Adrenal gland (tissue), 12 donors: ENCODE data around the gene HMX3. TPM values are rescaled to one million over a fixed set of nuclear protein-coding genes. Genes with fewer than 3 reads are reported as not detected.

Experiments
- DNase-seq, 7 donors: peaks; one replicate each; pipeline ENCODE4 v3.0.0-alpha.2; 2019 to 2020
- H3K27ac ChIP-seq, 5 donors: fragments of 200-600 bp; sonication (generic) in 4 of 5; 1 replicate in 3 of 5; 2 replicates in 2 of 5; pipeline versions ENCODE4 v1.5.1 to v1.8.0; 2016 to 2020; ENCODE audit warnings: mild to moderate bottlenecking in 1 of 5
- H3K27me3 ChIP-seq: fragments of 200-600 bp; 2 replicates; pipeline ENCODE4 v1.8.0; 2021
- H3K36me3 ChIP-seq, 2 donors: fragments of 200-600 bp; replicated peaks in 1 of 2; 1 replicate in 1 of 2; 2 replicates in 1 of 2; pipeline versions ENCODE4 v1.5.1 to v1.8.0; 2018 to 2022
- H3K4me1 ChIP-seq, 2 donors: fragments of 200-600 bp; replicated peaks in 1 of 2; 1 replicate in 1 of 2; 2 replicates in 1 of 2; pipeline versions ENCODE4 v1.5.1 to v1.8.0; 2018 to 2021
- H3K4me3 ChIP-seq, 4 donors: fragments of 200-600 bp; sonication (generic) in 3 of 4; one replicate each; pipeline ENCODE4 v1.5.1; 2016 to 2018
- H3K9me3 ChIP-seq, 3 donors: fragments of 200-600 bp; sonication (generic) in 1 of 3; replicated peaks in 1 of 3; 1 replicate in 2 of 3; 2 replicates in 1 of 3; pipeline versions ENCODE4 v1.5.1 to v1.8.0; 2016 to 2021
- CTCF ChIP-seq, 6 experiments: fragments of 450-650 bp in 4 of 6; fragments of 200-600 bp in 2 of 6; sonication (generic) in 1 of 6; IDR thresholded peaks; 1 replicate in 5 of 6; 2 replicates in 1 of 6; pipeline versions ENCODE4 v1.5.1 to v1.8.0; 2016 to 2021; ENCODE audit warnings: antibody characterized with exemption in 6 of 6, mild to moderate bottlenecking in 2 of 6, moderate library complexity in 1 of 6
- POLR2A ChIP-seq, 2 donors: fragments of 450-650 bp; IDR thresholded peaks; one replicate each; pipeline ENCODE4 v1.6.1; 2017; ENCODE audit warnings: antibody characterized with exemption in 2 of 2, mild to moderate bottlenecking in 2 of 2, moderate library complexity in 1 of 2
- WGBS, 4 donors: extraction: QIAGEN DNeasy Blood & Tissue Kit in 2 of 4; methylation state at CpG; one replicate each; pipeline versions ENCODE4 v1.1.5 to v1.1.7; 2013 to 2017; 5-methylcytosine and 5-hydroxymethylcytosine counted together
- intact Hi-C, 2 donors: fragments of 100-400 bp; cut with DNase I; formaldehyde crosslinking; loops; one replicate each; pipeline versions ENCODE4 v1.14.1 to v1.15.0; 2022 to 2023
- polyA plus RNA-seq, 3 donors: library from polyadenylated mRNA; stranded (reverse); fragments of 200-250 nt in 2 of 3; fragments of 350-450 nt in 1 of 3; fragmentation: Illumina TruSeq in 1 of 3; extraction: RNeasy Lipid Tissue Mini Kit (QIAGEN cat#74804) in 1 of 3; gene quantifications; one replicate each; pipeline ENCODE4 v1.2.3, GENCODE V29; 2013 to 2014
- total RNA-seq, 9 donors: library from RNA; depleted of rRNA in 4 of 9; stranded (reverse); fragments of >200 nt in 4 of 9; fragments of 120-200 nt in 1 of 9; fragmentation: NEBNext Ultra II Directional in 1 of 9; extraction: Animal tissue kit (Norgen Biotek cat#: 25700) in 1 of 9; gene quantifications; one replicate each; pipeline versions ENCODE4 v1.1.0 to v1.2.4, GENCODE V29; 2013 to 2023
- donor health status: healthy with polysubstance abuse.
- donor health status: Bipolar disorder and iron deficiency.
- donor health status: DM: yes; HTN: yes; CAD: no.
- donor health status: DM: no; HTN: no; CAD: no.
- donor health status: DM: no; HTN: no; CAD: no.
- donor health status: DM: yes; HTN: yes; CAD: no.

HMX3 gene
- total and polyA plus RNA-seq, 12 donors = 1.1 TPM; not detected in 11

DNA sequence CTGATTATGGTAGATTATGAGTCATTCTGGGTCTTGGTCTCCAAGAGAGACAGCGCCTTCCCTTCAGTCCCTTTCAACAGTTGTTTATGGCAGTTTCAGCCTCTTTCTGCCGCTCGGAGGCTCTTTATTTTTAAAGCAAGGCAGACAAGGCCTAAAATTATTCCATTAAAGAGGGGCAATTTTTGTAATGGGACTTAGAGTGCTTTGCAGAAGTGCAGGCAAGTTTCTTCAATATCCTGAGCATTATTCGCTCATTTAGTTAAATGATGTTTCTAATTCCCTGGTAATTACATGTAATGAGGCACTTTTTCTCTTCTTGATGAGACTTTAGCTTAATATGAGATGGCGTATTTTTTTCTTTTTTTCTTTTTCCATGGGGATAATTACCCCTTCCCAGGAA, 52.0 kb downstream of the HMX3 start:
- no peaks in the 10 kb centered on the region for H3K27me3 ChIP-seq
- no peaks in the 10 kb centered on the region for H3K4me1 ChIP-seq
- TF ChIP-seq CTCF (IDR thresholded peaks at IDR 0.05) (no peak), POLR2A (IDR thresholded peaks at IDR 0.05) (no peak)
- H3K27ac ChIP-seq = no peak overlapping the region
- H3K9me3 ChIP-seq = peaks cover 0 to 6% (median 5%) of the 10 kb centered on the region in 3 donors
- no peak overlapping the region for H3K4me3 ChIP-seq
- intact Hi-C loops = no loop called here
- H3K36me3 ChIP-seq = no peaks in the 10 kb centered on the region
- DNase-seq = no peak
- WGBS, 4 donors = 97 to 98% (median 97%) methylated on average over 5 of the region's 5 CpGs

Other genes starting within 250 kb of the HMX3 start
- gene FAM24A, start 225.4 kb upstream of the HMX3 start, total RNA-seq = not detected
- not detected for gene FAM24A, start 225.4 kb upstream of the HMX3 start, polyA plus RNA-seq
- 10 to 100 TPM in 2 of 9 donors, 1 to 10 TPM in 7; 3.8 to 14.3 (median 6.2) TPM for gene C10orf88, start 181.7 kb upstream of the HMX3 start, total RNA-seq
- 10 to 100 TPM in 1 of 3 donors, 1 to 10 TPM in 2; 5.0 to 10.7 (median 9.1) TPM for gene C10orf88, start 181.7 kb upstream of the HMX3 start, polyA plus RNA-seq
- gene PSTK, start 155.6 kb upstream of the HMX3 start, total RNA-seq = 1 to 10 TPM; 2.1 to 9.0 (median 4.8) TPM
- 1 to 10 TPM; 6.4 to 8.5 (median 7.1) TPM for gene PSTK, start 155.6 kb upstream of the HMX3 start, polyA plus RNA-seq
- 10 to 100 TPM in 5 of 9 donors, 1 to 10 TPM in 4; 3.3 to 20.0 (median 12.6) TPM for gene IKZF5, start 127.2 kb upstream of the HMX3 start, total RNA-seq
- 10 to 100 TPM in 2 of 3 donors, 1 to 10 TPM in 1; 7.6 to 13.3 (median 11.4) TPM for gene IKZF5, start 127.2 kb upstream of the HMX3 start, polyA plus RNA-seq
- 10 to 100 TPM; 21.2 to 94.7 (median 37.7) TPM for gene ACADSB, start 127.0 kb upstream of the HMX3 start, total RNA-seq
- gene ACADSB, start 127.0 kb upstream of the HMX3 start, polyA plus RNA-seq = 10 to 100 TPM in 1 of 3 donors, 1 to 10 TPM in 2; 8.3 to 79.4 (median 9.0) TPM
- not detected for gene HMX2, start 12.2 kb downstream of the HMX3 start, total RNA-seq
- gene HMX2, start 12.2 kb downstream of the HMX3 start, polyA plus RNA-seq = not detected
- 100 to 1,000 TPM in 5 of 9 donors, 10 to 100 TPM in 4; 73.9 to 149 (median 126) TPM for gene BUB3, start 18.4 kb downstream of the HMX3 start, total RNA-seq
- gene BUB3, start 18.4 kb downstream of the HMX3 start, polyA plus RNA-seq = 100 to 1,000 TPM in 1 of 3 donors, 10 to 100 TPM in 2; 23.8 to 167 (median 28.2) TPM